Measurements from ENCODE around the gene RBPJ.

GRCh38 chr4:26319467-26319948, 1.3 kb upstream of the RBPJ start:
- TF ChIP-seq, protein P1, sequence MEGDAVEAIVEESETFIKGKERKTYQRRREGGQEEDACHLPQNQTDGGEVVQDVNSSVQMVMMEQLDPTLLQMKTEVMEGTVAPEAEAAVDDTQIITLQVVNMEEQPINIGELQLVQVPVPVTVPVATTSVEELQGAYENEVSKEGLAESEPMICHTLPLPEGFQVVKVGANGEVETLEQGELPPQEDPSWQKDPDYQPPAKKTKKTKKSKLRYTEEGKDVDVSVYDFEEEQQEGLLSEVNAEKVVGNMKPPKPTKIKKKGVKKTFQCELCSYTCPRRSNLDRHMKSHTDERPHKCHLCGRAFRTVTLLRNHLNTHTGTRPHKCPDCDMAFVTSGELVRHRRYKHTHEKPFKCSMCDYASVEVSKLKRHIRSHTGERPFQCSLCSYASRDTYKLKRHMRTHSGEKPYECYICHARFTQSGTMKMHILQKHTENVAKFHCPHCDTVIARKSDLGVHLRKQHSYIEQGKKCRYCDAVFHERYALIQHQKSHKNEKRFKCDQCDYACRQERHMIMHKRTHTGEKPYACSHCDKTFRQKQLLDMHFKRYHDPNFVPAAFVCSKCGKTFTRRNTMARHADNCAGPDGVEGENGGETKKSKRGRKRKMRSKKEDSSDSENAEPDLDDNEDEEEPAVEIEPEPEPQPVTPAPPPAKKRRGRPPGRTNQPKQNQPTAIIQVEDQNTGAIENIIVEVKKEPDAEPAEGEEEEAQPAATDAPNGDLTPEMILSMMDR (IDR thresholded peaks at IDR 0.05): peak in 5 of 12 donors; percentile 6 to 31 (median 20)
- peak in 1 of 2 donors; percentile 29 for TF ChIP-seq POLR2A (IDR thresholded peaks at IDR 0.05)
